AG09319 (cell line): ENCODE results near the gene HACE1.
A peak's percentile ranks its signal among the peaks of the same experiment; 100 is the strongest.

Source experiments
- DNase-seq: peaks from one replicate; pipeline ENCODE4 v3.0.0-alpha.2; 2010; ENCODE audit warnings: low read depth; ENCODE audit errors: extremely low read depth
- CTCF ChIP-seq: IDR thresholded peaks from 2 replicates; pipeline ENCODE4 v1.5.1; 2011; ENCODE audit warnings: low read depth, mild to moderate bottlenecking, inconsistent platforms, low read length, moderate library complexity

Gene HACE1

GRCh38 chr6:104718672-104719071 lies 141.0 kb downstream of the HACE1 start:
- no peak for TF ChIP-seq CTCF
- DNase-seq = no peak

- DNase-seq = no peak
Observed at GRCh38 chr6:104716858-104717257, 142.9 kb downstream of the HACE1 start.

GRCh38 chr6:104714796-104715195 lies 144.9 kb downstream of the HACE1 start:
- no peak for TF ChIP-seq CTCF
- DNase-seq = no peak

More at GRCh38 chr6:104716858-104717257, 142.9 kb downstream of the HACE1 start:
- TF ChIP-seq CTCF = no peak

GRCh38 chr6:104713982-104714381 lies 145.7 kb downstream of the HACE1 start:
- no peak for DNase-seq
- no peak for TF ChIP-seq CTCF

- TF ChIP-seq CTCF = no peak
- peak; percentile 68 for DNase-seq
Observed at GRCh38 chr6:104711371-104711770, 148.3 kb downstream of the HACE1 start.

GRCh38 chr6:104710543-104711335 lies 149.0 kb downstream of the HACE1 start:
- no peak for DNase-seq
- TF ChIP-seq CTCF = no peak

GRCh38 chr6:104705916-104706442 lies 153.7 kb downstream of the HACE1 start:
- no peak for DNase-seq
- TF ChIP-seq CTCF = no peak
